NK-92 treated with Interleukin-12 subunit alpha and Interleukin-12 subunit beta, amount 100 ng/mL, for 24 hours (cell line): ENCODE results near the gene TAAR2.
"Not testable (repeated sequence)": the region's sequence is repeated elsewhere in the genome, so short reads cannot be mapped to it uniquely, and the experiment has no call there.

ENCODE experiments used
- DNase-seq: peaks from one replicate; lab custom pipeline; 2025; lab: John Stamatoyannopoulos, UW

Gene TAAR2, protein sequence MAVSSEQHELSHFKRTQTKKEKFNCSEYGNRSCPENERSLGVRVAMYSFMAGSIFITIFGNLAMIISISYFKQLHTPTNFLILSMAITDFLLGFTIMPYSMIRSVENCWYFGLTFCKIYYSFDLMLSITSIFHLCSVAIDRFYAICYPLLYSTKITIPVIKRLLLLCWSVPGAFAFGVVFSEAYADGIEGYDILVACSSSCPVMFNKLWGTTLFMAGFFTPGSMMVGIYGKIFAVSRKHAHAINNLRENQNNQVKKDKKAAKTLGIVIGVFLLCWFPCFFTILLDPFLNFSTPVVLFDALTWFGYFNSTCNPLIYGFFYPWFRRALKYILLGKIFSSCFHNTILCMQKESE

DNA sequence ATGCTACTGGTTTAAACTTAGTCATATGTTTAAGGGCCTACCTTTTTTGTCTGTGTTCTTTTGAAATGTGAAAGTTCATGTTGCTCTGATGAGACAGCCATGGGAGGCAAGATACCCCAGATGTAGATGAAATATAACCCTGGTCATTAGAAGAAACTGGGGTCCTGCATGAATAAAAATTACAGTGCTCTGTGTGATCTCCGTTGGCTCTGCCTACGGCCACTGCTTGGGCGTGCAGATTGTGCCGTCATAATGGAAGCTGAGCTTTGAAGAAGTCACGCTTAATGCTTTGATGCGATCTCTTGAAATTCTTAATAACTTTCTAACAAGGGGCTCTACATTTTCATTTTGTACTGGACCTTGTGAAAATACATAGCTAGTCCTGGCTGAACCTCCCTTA, at the start of gene TAAR2:
TSS of gene TAAR2 (minus strand) at position 101 of the 400 bp plus-strand sequence. CDS start at position 101, 0 bp downstream.
- no peak for DNase-seq

DNA sequence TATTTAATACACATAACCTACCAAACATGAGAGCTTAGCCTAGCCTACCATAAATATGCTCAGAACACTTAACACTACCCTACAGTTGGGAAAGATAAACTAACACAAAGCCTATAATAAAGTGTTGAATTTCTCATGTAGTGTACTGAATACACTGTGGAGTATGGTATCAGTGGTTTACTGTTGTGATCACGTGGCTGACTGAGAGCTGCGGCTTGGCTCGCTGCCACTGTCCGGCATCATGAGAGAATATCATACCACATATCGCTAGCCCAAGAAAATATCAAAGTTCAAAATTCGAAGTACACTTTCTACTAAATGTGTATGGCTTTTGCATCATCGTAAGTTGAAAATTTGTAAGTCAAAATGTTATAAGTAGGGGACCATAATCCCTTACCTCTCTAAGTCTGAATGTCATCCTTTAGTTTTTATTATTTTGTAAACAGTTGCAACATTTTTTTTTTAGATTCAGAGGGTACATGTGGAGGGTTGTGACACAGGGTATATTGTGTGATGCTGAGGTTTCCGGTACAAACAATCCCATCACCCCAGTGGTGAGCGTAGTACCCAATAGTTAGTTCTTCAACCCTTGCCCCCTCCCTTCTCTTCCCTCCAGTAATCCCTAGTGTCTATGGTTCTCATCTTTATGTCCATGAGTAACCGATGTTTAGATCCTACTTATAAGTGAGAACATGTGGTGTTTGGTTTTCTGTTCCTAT, 49.5 kb upstream of the TAAR2 start:
- no peak for DNase-seq

DNA sequence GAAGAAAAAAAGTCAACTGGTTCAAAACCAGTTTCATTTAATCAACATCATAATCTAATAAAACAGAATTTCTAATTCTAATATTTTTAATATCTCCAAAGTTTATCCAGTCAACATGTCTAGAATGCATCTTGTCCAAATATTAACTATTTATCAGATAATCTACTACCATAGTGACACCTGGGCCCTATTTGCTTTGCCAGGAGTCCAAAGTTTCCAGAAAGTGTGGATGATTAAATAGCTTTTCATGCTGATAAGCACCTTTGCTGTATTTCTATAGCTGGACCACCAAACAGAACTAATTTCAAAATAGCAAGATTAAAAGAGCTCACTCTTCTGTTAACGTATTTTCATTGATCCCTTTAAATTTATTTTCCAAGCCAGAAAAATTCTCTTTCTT, 47.2 kb upstream of the TAAR2 start:
- DNase-seq, result no peak

DNA sequence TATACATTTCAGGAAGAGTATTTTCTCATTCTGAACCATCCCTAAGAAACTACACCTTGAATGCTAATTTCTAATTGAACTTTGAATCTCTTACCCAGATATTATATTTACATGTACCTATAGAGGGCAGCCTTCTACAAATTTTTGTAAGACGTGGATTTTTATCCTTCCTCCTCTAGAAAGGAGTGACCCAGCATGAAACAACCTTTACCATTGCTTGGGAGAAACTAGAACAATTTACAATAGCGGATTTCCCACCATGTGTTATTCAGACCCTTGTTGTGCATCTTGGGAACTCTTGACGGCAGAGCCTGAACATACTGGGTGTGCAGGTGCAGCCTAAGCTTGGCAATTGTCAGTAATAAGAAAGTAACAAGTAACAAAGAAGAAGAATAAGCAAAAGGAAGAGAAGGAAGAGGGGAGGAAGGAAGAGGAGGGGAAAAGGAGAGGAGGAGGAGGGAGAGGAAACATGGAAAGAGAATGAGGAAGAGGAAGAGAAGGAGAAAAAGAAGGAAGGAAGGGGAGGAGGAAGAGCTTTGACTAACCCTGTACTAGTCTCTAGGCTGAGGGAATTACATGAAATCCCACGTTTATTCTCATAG, 45.7 kb upstream of the TAAR2 start:
- DNase-seq, result no peak

DNA sequence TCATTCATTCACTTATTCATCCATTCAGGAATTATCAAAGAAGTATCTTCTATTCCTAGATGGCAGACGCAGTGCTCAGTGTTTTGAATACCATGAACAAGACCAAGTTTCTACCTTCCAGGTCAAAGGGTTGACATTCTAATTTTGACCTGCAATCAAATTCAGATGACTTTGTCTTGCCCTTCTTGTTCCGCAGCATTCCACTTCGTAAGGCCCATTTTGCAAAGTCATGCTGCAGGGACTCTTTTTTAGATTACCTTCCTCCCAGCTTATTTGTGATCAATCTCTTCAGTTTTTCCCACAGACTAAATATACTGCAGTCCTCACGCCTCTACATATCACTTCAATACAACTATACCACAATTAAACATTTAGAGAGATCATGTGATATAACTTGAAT, 42.0 kb upstream of the TAAR2 start:
- no peak for DNase-seq

DNA sequence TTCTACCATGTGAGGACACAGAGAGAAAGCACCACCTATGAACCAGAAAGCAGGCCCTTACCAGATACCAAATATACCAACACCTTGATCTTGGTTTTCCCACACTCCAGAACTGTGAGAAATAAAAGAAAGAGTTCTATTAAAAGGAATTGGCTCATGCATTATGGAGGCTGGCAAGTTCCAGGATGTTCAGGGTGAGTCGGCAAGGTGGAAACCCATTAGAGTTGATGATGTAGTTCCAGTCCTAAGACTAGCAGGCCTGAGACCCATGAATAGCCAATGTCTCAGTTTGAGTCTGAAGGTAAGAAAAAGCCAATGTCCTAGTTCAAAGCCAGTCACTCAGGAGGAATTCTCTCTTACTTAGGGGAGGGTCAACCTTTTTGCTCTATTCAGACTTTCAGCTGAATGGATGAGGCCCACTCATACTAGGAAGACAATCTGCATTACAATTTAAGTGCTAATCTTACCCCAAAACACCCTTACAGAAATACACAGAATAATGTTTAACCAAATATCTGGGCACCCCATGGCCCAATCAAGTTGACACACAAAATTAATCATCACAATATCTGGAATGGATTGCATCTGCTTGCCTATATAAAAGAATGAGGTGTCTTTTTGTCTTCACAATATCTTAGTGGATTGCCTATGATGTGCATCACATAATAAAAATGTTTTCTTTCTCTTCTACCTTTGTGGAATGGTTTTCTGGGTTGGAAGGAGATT, 40.4 kb upstream of the TAAR2 start:
- DNase-seq, result no peak

DNA sequence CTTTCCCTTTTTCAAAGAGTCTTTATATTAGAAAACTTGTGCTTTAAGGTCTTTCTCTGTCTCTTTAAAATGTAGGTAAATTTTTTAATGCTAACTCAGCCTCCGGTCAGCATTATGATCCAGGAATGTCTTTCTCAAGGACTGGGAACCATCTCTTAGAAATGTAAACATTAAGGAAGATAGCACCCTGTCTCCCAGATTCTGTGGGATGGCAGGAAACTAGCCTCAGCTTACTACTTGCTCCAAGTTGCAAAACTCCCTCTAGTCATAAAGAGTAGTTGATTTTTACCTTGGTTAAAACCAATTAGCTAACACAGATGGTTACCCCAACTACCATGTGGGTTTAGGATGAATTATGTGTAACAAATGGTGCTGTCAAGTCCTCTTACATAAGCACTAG, 39.6 kb upstream of the TAAR2 start:
- DNase-seq, result no peak

DNA sequence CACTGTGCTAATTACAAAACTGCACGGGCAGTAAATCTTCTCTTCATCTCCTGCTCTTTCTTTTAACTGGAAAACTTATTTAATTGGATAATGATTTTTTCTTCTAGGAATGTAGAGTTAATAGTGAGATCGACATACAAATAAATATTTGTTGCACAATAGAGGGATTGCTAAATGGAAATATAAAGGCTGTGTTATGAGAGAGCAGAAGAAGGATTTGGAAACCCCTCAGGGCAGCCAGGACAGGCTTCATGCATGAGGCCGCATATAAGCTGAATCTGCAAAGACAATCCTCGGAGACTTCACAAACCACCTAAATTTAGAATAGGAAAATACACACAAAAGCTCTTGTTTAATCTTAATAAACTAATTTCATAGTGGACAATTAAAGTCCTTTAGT, 37.8 kb upstream of the TAAR2 start:
- DNase-seq, result no peak

DNA sequence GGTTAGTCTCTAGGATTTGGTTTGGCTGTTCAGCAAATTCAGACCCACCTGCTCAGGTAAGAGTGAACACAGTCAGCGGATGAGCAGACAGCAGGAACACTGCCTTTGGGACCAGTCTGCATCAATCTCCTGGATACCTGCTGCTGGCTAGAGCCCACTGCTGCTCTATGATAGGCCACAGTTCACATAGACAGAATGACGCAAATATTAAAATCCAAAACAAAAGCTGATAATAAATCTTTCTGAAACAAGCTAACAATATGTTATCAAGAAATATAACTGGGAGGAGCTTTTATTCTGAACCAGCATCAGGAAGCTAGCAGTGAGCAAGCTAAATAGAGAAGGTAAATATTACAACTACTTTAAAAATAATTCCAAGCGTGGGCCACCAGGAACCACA, 35.0 kb upstream of the TAAR2 start, which contains the start of gene TAAR1:
TSS of gene TAAR1 (minus strand) at position 101 of the 400 bp plus-strand sequence. CDS start 13,179 bp downstream, outside the sequence.
- DNase-seq, result no peak

DNA sequence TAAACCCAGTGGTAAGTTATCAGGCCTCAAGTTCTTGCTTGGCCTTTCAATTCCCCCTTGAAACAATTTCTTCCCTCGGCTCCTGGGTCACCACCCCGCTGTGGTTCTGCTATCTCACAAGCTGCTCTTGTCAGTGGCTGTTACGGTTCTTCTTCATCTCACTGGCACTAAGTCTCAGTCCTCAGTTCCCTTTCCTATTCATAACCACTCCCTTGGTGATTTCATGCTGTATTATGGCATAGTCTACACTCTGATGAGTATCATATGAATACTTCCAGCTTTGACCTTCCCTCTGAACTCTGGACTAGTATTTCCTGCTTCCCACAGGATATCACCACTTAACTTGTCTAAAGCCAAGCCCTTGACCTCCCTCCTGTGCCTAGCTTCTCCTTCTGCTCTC, 27.0 kb upstream of the TAAR2 start:
- DNase-seq, result no peak

DNA sequence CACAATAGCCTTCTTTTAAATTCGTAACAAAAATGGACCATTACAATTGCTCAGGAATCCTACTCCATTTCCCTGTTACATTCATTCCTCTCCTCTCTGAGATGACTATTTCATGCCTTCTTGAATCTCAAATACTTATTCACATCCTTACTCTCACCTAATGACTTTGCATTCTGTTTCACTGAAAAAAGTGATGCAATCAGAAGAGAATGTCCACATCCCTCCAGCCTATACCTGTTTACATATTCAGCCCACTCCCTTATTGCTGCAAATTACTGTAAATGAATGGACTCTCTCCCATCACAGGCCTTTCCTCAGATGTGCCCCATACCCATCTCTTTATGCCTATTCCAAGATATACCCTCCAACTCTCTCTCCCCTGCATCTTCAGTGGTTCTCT, 26.4 kb upstream of the TAAR2 start:
- no peak for DNase-seq

DNA sequence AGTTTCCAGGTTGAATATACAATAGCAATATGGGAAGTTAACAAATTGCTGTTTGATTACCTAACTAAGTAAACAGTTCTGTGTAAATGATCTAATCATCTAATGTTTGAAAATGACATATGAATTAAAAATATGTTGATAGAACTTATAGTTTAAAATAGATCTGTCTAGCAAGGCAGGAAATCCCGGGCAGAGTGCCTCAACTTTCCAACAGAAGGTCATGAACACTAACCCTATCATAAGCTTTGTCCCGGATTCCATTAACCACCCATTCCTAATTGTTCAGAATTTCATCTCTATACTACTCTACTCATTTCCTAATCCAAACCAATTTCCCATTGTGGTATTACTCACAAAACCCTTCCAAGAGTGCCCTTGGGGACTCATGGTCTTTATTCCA, 24.8 kb upstream of the TAAR2 start:
- DNase-seq, result no peak

DNA sequence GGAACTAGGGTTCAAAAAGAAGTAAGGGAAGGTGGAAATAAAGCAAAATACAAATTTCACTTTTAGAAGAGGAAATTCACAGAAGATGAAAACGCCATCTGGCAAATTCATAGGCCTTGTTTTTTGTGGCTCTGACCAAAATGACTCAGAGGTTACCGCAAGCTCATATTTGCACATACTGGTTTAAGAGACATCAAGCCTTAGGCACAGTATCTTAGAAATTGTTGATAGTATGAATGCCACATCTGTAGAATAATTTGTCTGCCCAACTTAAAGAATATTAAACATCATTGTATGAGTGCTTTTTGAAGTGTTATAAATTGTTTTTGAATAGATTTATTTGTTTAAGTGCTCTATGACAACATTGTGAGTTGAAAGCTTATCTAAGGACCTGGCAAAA, 24.3 kb upstream of the TAAR2 start:
- no peak for DNase-seq

DNA sequence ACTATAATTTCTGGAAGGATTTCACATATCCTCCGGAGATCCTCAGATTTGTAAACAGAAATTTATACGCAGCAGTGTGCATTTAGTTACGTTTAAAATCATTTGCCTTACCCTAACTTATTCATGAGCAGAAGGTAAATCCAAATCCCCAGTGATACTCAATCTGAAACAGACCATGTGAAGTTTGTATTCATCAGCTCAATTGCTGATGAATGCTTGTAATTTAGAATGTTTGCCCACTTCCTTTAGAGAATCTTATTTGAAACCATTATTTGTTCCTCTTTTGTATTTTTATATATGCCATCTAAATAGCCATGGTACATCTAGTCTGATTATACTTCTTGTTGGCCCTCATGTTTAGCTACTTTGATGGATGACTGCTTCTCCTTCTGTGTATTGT, 19.5 kb upstream of the TAAR2 start:
- DNase-seq, result no peak

DNA sequence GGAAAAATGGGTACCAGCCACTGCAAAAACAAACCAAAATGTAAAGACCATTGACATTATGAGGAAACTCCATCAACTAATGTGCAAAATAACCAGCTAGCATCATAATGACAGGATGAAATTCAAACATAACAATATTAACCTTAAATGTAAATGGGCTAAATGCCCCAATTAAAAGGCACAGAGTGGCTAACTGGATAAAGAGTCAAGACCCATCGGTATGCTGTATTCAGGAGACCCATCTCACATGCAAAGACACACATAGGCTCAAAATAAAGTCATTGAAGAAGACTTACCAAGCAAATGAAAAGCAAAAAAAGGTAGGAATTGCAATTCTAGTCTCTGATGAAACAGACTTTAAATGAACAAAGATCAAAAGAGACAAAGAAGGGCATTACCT, 13.1 kb upstream of the TAAR2 start:
- not testable (repeated sequence) for DNase-seq

DNA sequence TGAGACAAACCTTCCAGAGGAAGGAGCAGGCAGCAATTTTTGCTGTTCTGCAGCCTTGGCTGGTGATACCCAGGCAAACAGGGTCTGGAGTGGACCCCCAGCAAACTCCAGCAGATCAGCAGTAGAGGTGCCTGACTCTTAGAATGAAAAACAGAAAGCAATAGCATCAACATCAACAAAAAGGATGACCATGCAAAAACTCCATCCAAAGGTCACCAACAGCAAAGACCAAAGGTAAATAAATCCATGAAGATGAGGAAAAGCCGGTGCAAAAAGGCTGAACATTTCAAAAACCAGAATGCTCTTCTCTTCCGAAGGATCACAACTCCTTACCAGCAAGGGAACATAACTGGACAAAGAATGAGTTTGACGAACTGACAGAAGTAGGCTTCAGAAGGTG, 11.8 kb upstream of the TAAR2 start:
- DNase-seq, result not testable (repeated sequence)

DNA sequence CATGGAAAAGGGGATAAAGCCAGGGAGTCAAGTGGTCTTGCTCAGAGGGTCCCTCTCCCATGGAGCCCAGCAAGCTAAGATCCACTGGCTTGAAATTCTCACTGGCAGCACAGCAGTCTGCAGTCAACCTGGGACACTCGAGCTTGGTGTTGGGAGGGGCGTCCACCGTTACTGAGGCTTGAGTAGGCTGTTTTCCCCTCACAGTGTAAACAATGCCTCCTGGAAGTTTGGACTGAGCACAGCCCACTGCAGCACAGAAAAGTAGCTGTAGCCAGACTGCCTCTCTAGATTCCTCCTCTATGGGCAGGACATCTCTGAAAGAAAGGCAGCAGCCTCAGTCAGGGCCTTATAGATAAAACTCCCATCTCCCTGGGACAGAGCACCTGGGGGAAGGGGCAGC, 11.2 kb upstream of the TAAR2 start:
- DNase-seq, result not testable (repeated sequence)

DNA sequence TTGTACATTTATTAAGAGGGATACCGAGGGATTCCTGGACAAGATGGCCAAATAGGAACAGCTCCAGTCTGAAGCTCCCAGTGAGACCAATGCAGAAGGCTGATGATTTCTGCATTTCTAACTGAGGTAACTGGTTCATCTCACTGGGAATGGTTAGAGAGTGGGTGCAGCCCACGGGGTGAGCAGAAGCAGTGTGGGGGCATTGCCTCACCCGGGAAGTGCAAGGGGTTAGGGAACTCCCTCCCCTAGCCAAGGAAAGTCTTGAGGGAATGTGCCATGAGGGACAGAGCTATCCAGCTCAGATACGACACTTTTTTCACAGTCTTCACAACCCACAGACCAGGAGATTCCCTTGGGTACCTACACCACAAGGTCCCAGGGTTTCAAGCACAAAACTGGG, 10.7 kb upstream of the TAAR2 start:
- no peak for DNase-seq

DNA sequence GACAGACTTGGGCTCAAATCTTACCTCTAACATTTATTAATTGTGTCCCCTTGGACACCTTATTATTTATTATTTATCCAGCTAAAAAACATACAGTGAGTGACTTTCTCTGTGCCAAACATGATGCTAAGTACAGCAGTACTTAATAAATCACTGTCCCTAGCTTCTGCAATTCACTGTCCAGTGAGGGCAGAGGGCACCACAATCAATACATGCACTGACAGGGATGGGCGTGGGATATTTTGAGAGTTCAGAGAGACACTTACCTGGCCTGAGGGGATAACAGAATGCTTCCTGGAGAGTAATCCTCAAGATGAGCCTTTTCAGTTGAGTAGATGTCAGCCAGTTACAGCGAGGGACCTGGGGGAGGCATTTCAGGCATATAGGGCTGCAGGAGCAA, 9.3 kb upstream of the TAAR2 start:
- DNase-seq, result no peak

DNA sequence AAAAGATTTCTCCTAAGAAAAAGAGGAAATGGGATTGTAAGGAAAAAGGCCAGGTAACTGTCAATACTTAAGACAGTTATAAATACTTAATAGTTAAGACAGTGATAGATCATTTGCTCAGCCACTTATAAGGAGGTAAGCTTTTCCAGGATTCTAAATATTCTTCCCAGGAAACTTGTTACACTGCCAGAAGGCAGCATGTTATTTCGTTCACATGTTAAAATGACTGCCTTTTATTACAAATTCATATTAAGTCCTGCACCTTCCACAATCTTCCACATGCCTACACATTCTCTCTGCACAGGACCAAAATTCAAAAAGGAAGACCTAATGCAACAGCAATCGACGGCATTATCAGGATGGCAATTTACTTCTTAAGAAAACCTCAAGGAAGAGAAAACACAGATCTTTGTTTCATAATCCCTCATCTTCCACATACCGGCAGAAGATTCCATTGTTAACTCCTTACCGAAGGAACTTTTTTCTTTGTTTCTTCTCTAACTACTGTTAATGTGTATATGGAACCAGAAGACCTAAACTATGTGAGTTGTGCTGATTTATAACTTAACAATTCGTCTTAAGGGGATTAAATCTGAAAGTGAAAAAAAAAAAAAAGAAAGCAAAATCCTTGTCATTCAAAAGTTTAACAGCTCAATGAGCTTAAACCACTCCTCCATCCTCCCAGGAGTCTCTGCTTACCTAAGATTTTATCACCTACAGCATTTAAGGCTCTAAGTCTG, 799 bp downstream of the TAAR2 start:
- no peak for DNase-seq

DNA sequence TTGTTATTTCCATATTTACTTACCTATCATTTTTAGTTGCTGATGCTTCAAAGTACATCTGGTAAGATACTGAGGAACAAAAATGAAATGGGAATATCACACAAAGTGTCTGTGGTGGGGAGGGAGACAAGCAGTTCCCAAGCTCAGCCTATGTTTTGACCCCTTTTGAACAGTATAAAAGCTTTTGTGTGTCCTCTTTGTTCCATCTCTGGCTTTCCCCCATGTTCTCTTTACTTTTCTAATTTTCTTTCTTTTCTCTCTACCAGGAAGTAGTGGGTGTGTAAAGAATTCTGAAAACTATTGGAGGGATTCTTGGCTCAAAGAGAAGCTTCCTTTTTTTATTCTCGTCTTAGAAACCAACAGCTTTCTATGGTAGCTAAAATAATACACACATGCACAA, 7.4 kb downstream of the TAAR2 start:
- no peak for DNase-seq

DNA sequence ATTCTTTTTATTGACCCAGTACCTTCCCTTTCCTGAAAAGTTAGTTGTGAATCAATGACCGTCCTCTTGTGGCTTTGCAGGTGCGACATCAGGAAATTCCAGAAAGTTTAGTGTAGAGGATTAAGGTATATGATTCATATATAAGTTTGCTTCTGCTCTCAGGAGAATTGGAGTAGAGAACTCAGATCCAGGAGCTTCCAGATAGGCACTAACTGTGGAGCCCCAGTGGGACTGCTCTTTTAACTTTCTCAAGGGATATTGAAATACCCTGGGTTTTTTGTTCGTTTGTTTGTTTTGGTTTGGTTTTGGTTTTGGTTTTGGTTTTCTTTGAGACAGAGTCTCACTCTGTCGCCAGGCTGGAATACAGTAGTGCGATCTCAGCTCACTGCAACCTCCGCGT, 9.5 kb downstream of the TAAR2 start:
- no peak for DNase-seq
